Muscle of arm (tissue), 12 donors: ENCODE data around the gene APC2. TPM values are rescaled to one million over a fixed set of nuclear protein-coding genes. Genes with fewer than 3 reads are reported as not detected.
A peak's percentile ranks its signal among the peaks of the same experiment; 100 is the strongest.
"Not testable (repeated sequence)": the region's sequence is repeated elsewhere in the genome, so short reads cannot be mapped to it uniquely, and the experiment has no call there.

Experiments
- DNase-seq: peaks from one replicate; pipeline ENCODE4 v3.0.0-alpha.2; 2013
- polyA plus RNA-seq, 12 donors: library from polyadenylated mRNA; unstranded; fragments of 120-200 nt; gene quantifications; one replicate each; pipeline ENCODE4 v1.2.1, GENCODE V29; 2013; ENCODE audit not compliant: insufficient read length in 12 of 12

APC2 gene
- polyA plus RNA-seq, 12 donors = 0.45 to 6.1 (median 0.74) TPM; not detected in 1

DNA sequence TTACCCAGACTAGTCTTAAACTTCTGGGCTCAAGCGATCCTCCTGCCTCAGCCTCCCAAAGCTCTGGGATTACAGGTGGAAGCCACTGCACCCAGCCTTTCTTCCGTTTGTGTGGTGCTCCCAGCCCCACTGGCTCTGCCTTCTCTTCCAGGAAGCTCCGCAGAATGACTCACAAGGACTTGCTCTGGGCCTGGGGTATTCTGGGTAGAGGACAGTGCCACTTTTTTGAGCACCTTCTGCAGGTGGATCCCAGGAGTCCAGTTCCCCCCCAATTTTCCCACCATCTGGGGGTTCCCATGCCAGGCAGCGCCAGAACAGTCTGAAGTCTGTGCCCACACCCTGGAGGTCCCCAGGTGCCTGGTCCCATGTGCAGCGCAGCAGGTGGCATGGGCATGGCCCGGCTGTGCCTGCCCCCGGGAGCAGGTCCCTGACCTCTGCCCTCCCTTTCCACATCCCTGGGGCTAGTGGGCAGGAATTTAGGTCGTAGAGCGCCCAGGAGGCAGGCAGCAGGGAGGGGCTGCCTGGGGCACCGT, 42.6 kb downstream of the APC2 start:
- no peak for DNase-seq

DNA sequence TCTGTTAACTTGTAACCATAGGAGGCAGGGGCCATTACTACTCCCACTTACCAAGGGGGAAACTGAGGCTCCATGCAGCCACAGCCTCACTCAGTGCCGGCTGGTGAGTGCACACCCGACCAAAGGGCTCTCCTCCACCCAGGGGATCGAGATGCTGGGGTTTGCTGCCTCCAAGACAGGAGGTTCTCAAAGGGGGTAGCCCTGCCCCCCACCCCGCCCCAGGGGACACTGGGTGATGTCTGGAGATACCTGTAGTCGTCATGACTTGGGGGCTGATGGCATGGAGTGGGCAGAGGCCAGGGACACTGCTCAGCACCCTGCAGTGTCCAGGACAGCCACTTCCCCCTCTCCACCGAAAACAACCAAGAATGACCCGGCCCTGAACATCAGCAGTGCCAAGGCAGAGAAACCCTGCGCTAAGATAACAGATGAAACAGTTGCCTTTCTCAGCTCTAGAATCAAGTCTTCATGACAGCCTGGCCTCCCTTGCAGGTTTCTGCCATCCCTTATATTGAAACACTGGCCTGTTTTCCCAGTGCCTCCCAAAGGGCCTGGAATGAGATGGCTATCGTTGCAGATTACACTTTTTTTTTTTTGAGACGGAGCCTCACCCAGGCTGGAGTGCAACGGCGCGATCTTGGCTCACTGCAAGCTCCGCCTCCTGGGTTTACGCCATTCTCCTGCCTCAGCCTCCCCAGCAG, 44.3 kb downstream of the APC2 start:
- DNase-seq = no peak

DNA sequence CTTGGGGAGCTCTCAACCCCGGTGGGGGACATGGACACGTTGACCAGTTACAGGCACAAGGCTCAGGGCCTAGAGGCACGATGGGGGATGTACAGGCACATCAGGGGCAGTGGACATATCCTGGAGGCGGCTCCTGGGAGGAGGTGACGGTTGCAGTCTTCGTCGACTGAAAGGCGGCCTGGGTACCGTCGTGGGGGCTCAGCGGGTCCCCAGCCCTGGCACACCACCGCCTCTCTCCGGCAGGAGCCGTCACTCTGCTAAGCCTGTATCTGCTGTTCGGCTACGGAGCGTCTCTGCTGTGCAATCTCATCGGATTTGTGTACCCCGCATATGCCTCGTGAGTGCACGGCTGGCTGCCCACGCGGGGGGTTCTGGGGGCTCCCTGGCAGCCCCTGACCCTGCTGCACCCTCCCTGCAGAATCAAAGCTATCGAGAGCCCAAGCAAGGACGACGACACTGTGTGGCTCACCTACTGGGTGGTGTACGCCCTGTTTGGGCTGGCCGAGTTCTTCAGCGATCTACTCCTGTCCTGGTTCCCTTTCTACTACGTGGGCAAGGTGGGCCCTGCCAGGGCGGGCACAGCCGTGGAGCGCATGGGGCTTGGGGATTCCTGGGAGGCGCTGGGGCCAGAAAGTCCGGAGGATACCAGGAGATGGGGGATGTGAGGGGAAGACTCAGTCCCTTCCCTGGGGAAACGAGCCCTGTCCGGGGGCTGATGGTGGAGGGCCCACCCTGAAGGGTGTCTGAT, 45.3 kb downstream of the APC2 start:
- DNase-seq = no peak

DNA sequence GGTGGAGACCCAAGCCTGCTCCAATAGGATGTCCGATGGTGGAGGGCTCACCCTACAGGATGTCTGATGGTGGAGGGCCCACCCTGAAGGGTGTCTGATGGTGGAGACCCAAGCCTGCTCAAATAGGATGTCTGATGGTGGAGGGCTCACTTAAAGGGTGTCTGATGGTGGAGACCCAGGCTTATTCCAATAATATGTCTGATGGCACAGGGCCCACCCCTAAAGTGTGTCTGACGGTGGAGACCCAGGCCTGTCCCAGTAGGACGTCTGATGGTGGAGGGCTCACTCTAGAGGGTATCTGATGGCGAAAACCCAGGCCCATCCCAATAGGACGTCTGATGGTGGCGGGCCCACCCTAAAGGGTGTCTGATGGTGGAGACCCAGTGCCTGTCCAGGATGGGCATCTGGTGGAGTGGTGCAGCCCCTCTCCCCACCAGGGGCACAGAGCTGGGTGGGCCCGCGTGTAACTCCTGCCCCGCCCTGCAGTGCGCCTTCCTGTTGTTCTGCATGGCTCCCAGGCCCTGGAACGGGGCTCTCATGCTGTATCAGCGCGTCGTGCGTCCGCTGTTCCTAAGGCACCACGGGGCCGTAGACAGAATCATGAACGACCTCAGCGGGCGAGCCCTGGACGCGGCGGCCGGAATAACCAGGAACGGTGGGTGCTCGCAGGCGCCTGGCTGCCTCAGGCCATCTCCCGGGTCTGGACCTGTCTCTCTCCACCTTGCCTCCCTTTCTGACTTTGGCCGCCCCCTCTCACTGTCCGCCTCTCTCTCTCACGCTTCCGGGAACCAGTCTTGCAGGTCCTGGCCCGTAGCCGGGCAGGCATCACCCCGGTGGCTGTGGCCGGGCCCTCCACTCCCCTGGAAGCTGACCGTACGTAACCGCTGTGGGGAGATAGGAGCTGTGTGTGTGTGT, 46.1 kb downstream of the APC2 start:
- no peak for DNase-seq

DNA sequence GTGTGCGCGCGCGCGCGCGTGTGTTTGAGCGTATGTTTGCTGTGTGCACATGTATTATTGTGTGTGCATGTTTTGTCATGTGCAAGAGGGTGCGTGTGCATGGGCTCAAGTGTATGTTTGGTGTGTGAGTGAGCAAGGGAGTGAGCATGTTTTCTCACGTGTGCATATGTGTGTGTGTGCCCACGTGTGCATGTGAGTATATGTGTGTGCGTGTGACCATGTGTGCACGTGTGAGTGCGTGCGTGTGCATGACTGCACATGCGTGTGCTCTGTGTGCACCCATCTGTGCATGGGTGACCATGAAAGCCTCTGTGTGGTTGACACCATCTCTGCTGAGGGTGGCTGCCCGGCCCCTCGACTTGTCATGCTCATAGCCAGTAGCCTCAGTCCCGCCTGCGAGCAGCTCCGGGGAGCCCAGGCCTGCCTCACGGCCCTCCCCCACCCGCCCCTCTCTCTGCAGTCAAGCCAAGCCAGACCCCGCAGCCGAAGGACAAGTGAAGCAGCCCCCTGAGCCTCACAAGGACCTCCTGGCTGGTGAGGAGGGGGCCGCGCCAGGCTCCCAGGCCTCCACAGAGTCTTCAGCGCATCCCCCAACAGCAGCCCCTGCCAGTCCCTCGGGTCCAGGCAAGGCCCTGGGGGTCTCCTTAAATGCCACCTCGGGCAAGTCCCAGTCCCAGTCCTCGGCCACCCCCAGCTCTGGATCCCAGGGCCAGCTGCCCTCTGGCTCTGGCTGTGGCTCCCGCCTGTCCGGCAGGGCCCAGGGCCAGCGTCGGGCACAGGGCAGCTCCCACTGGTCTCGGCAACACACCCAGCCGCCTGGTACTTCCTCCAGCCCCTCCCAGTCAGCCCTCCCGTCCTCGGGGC, 47.0 kb downstream of the APC2 start:
- no peak for DNase-seq

DNA sequence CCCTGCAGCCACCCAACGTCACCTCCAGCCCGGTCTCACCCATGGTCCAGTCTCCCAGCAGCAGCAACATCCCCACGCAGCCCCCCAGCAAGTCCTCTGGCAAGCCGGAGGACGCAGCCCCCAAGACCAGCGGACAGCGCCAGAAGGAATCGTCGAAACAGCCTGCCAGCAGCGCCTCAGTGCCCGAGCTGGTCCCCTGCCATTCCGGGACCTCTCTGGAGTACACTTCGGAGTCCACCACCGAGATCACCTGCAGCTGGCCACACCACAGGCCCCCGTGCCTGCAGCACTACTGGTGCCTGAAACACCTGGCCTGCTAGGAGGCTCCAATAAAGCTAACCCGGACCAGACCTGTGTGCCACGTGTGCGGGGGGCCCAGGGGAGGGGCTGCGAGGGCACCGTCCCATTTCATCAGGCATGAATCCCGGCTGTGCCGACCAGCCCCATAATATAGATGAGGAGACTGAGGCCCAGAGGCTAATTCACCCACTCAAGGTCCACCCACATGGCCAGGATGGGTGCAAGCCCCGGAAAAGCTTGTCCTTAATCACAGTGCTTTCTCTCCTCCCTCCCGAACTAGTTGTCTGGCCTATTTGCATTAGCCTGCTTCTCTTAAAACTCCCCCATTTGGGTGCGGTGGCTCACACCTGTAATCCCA, 47.8 kb downstream of the APC2 start:
- DNase-seq = no peak

DNA sequence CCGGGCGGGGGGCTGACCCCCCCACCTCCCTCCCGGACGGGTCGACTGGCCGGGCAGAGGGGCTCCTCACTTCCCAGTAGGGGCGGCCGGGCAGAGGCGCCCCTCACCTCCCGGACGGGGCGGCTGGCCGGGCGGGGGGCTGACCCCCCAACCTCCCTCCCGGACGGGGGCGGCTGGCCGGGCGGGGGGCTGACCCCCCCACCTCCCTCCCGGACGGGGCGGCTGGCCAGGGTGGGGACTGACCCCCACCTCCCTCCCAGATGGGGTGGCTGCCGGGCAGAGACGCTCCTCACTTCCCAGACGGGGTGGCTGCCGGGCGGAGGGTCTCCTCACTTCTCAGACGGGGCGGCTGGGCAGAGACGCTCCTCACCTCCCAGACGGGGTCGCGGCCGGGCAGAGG, 49.3 kb downstream of the APC2 start:
- DNase-seq = not testable (repeated sequence)

DNA sequence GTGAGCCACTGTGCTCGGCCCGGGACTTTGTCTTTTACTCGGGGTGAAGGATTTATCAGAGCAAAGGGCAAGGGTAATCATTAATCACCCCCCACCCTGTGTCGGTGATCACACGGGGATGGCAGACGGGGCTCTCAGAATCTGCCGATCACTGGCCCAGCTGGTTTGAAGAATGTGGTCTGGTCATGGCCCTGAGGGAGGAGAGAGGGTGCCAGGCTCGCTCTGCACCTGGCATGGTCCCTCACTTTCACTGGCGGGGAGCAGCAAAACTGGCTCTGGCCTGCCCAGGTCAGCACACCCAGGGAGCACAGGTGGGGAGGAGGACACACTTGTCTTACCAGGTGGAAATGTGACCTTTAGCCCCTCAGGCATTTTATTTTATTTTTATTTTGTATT, 51.3 kb downstream of the APC2 start:
- no peak for DNase-seq

DNA sequence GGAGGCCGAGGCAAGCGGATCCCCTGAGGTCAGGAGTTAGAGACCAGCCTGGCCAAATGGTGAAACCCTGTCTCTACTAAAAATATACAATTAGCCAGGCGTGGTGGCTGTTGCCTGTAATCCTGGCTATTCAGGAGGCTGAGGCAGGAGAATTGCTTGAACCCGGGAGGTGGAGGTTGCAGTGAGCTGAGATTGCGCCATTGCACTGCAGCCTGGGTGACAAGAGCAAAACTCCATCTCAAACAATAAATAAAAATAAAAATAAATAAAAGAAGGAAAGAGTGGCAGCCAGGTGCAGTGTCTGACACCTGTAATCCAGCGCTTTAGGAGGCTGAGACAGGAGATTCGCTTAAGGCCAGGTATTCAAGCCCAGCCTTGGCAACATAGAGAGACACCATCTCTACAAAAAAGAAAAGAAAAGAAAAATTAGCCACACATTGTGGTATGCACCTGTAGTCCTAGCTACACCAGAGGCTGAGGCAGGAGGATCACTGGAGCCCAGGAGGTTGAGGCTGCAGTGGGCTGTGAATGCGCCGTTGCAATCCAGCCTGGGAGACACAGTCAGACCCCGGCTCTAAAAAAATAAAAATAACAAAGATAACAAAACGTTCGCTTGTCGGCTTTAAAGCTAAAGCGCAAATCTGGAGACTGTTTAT, 52.6 kb downstream of the APC2 start:
- no peak for DNase-seq

DNA sequence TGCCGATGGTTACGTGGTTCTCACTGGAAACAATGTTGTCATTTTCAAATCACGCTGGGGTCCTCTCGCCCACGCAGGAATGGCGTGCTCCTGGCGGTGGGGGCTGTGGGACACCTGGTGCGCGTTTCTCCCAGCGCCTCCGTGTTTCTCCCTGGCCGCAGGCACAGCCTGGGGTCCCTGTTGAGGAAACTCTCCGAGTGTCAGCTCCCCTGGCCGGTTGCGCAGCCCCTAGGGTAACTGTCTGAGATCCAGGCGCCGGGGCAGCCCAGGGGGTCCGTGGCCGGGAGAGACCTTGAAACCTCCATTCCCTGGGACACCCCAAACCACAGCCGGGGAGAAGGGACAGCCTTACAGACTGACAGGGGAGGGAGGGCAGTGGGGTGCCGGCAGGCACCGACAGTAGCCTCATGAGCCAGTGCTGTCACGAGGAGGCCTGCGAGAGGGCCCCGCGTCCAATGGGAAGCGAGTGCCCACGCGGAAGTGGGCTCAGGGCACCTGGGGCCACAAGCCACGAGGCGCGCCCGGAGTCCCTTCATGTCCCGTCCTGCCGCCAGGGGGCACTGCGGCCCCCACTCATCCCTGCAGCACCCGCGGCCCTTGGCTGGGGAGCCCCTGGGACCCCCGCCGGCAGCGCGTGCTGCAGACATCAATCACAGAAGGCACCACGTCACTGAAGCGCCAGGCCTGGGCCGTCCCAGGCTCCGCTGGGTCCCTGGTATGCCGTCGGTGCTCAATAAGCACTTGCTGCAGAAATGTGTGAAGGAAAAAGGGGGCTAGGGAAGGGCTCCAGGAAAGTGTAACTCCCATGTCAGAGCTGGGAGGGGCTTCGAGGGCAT, 53.4 kb downstream of the APC2 start:
- DNase-seq = no peak

DNA sequence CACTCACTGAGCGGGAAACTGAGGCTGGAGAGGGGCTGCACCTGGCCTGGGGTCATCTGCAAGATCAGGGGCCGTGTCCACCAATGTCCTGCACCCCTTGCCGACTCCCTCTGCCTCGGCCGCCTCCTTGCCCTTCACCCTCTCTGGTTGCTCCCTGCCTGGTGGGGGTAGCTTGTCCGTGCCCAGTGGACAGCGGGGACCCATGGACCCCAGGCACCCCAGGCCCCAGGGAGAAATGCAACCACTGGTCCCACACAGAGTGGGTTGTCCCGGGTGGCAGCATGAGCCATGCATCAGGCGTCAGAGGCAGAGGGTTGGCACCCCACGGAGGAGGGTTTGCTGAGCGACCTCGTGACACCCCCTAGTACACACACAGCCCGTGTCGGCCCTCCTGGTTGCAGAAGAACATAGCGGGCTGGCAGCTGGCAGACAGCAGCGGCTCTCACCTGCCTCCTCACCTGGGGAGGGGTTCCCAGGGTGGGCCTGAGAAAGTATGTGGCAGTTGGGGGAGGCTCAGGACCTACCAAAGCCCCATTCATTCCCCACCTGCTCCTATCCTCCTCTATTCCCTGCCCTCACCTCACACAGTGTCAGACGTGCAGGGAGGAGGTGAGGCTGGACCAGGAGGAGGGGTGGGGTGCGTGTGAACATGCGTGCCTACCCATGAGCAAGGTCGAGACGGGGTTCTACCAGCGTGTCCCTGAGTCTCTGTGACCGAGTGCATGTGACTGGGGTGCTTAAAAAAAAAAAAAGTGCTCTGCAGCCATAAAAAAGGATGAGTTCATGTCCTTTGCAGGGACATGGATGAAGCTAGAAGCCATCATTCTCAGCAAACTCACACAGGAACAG, 54.2 kb downstream of the APC2 start:
- no peak for DNase-seq

DNA sequence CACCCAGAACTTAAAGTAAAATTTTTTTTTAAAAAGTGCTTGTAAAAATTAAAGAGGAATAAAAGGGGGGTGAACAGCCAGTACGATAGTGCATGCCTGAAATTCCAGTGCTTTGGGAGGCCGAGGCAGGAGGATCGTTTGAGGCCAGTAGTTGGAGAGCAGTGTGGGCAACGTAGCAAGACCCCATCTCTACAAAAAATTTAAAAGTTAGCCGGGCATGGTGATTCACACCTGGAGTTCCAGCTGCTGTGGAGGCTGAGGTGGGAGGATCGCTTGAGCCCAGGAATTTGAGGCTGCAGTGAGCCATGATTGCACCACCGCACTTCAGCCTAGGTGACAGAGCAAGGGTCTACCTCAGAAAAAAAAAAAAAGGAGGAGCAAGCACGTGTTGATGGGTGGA, 55.1 kb downstream of the APC2 start:
- no peak for DNase-seq

DNA sequence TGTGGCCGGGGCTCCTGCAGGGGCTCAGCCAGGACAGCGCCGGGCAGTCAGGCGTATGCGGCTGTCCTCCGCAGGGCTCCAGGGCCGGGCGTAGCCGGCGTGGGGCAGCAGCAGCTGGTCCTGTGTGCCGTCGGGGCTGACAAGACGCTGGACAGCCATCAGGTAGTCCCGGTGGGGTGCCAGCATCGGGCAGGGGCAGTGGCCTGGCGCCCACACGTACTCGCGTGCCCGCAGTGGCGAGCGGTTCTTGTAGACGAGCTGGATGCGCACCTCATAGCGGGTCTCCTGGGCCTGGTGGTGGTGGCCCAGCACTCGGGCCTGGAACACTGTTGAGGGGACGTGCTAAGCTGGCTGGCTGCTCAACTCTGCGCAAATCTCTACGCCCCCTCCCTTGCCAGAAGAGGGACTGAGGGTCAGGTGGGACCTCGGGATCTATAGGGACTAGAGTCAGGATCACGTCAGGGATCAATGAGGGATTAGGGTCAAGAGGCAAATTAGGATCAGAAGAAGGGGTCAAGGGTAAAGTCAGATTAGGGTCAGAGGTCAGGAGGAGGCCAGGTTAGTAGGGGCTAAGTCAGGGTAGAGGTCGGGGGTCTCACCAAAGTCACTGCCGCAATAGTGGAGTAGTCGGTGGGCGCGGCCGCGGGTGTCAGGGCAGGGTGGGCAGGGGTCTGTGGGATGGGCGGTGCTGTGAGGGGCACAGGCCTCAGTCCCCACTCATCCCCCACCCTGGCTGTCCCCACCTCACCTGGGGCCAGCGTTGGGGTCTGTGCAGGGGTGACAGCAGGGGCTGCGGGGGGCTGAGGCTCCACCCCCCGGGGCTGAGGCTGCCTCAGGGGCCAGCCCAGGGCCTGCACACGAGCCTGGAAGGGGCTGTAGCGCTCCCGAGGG, 56.3 kb downstream of the APC2 start:
- DNase-seq = no peak

DNA sequence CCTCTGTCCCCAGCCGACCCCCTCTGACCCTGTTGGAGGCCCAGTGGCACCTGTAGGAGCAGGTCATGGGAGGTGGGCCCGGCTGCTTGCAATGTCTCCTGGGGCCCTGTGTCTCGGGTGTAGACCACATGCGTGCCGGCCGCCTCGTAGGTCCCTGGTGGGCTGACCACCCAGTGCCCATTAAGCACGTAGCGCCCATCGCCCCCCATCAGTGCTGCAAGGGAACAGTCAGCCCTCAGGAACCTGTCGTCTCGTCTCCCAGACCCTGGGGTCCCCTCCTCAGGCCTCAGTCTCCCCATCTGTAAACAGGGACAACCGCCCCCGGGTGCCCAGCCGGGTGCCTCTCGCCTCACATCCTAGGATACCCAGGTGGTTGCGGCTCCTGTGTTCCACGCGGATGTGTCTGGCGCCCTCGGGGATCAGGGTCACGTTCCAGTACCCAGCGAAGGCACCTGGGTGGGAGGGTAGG, 57.3 kb downstream of the APC2 start:
- DNase-seq = no peak

DNA sequence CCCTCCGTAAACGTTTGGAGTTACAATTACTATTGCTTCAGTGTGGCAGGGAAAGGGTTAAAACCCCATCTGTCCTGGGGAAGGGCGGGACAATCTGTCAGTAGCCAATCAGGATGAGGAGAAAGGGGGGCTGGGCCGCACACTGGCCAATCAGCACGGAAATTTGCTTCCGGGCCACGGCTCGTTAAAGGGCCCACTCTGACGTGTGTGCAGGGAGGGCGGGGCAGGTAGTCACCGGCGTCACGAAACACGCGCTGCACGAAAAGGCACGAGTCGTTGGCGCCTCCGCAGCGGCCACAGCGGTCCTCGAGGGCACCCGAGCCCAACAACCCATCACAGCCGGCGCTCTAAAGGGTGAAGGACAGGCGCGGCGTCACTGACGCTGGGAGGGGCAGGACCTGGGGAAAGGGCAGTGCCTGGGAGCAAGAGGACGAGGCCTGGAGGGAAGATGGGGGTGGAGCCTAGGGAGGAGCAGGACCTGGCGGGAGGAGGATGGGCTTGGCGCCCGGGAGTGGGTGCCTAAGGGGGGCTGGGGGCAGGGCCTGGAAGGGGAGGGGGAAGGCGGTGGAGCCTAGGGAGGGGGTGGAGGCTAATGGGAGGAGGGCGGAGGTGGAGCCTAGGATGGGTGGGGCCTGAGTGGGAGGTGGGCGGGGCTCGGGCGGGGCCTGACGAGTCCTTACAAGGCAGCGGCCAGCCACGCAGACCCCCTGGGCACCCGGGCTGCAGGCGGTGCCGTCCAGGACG, 58.0 kb downstream of the APC2 start:
- peak; percentile 96 for DNase-seq

DNA sequence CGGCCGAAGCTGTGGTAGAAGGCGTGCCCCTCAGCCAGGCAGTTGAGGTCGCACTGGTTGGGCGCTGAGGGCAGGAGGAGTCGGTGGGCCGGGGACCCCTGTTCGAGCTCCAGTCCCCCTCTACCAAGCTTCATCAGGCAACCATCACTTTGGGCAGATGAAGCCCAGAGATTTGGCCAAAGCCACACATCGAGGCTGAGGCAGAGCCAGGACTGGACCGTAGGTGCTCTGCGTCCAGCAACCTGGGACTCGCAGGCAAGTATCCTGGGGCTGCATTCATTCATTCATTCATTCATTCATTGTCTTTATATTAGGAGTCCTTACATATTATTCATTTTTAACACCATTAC, 58.6 kb downstream of the APC2 start:
- DNase-seq = no peak
